SK-N-SH (cell line): ENCODE measurements around the gene POLN. TPM values are rescaled to one million over a fixed set of nuclear protein-coding genes. Genes with fewer than 3 reads are reported as not detected.

ENCODE experiments used
- CTCF ChIA-PET: fragments of 300-600, 350-600 bp; formaldehyde crosslinking; extraction: SDS; loops from one replicate; lab custom pipeline; 2021; lab: Yijun Ruan, JAX
- POLR2A ChIA-PET: fragments of 350-600 bp; sonication (Branson Sonifier 250); formaldehyde crosslinking; extraction: SDS; loops from one replicate; lab custom pipeline; 2020; ENCODE audit warnings: antibody characterized with exemption, inconsistent platforms; lab: Yijun Ruan, JAX
- DNase-seq: peaks from one replicate; pipeline ENCODE4 v3.0.0; 2012
- H2AFZ ChIP-seq: fragments of 200-600 bp; sonication (generic); 2 replicates; pipeline ENCODE4 v1.8.1; 2016; ENCODE audit warnings: antibody characterized with exemption, mild to moderate bottlenecking, low read depth
- H3F3A ChIP-seq: fragments of 200-600 bp; sonication (generic); replicated peaks from 2 replicates; pipeline ENCODE3; 2016; ENCODE audit warnings: antibody characterized with exemption, mild to moderate bottlenecking; ENCODE audit not compliant: insufficient read depth
- H3K27ac ChIP-seq, 2 experiments: fragments of 200-500 bp in 1 of 2; fragments of 200-600 bp in 1 of 2; sonication (Bioruptor generic) in 1 of 2; sonication (generic), shearing (Covaris generic) in 1 of 2; 2 replicates each; pipeline versions ENCODE4 v1.5.1 to v1.6.1; 2014 to 2016; ENCODE audit warnings: low read depth in 2 of 2, inconsistent platforms in 1 of 2, low read length in 1 of 2, mild to moderate bottlenecking in 1 of 2, mixed read lengths in 1 of 2
- H3K27me3 ChIP-seq: fragments of 200-600 bp; sonication (generic), shearing (Covaris generic); 2 replicates; pipeline ENCODE4 v1.6.1; 2016; ENCODE audit warnings: mixed run types; ENCODE audit not compliant: insufficient read depth
- H3K36me3 ChIP-seq, 2 experiments: fragments of 200-500 bp in 1 of 2; fragments of 200-600 bp in 1 of 2; sonication (Bioruptor generic) in 1 of 2; sonication (generic) in 1 of 2; replicated peaks in 1 of 2; 2 replicates each; pipeline versions ENCODE3 to v1.5.1; 2014 to 2016; ENCODE audit warnings: low read length in 1 of 2, mild to moderate bottlenecking in 1 of 2; ENCODE audit not compliant: insufficient read depth in 2 of 2, control insufficient read depth in 1 of 2
- H3K4me1 ChIP-seq, 2 experiments: fragments of 200-500 bp in 1 of 2; fragments of 200-600 bp in 1 of 2; sonication (Bioruptor generic) in 1 of 2; sonication (generic), shearing (Covaris generic) in 1 of 2; 2 replicates each; pipeline versions ENCODE4 v1.5.1 to v1.6.1; 2014 to 2016; ENCODE audit warnings: low read depth in 1 of 2, low read length in 1 of 2, mixed run types in 1 of 2; ENCODE audit not compliant: insufficient read depth in 2 of 2, control insufficient read depth in 1 of 2
- H3K4me2 ChIP-seq: fragments of 200-600 bp; sonication (generic), shearing (Covaris generic); 2 replicates; pipeline ENCODE4 v1.6.1; 2017; ENCODE audit warnings: mixed run types
- H3K4me3 ChIP-seq, 2 experiments: fragments of 200-500 bp in 1 of 2; fragments of 200-600 bp in 1 of 2; sonication (Bioruptor generic) in 1 of 2; sonication (generic), shearing (Covaris generic) in 1 of 2; 2 replicates each; pipeline versions ENCODE4 v1.5.1 to v1.8.1; 2014 to 2016; ENCODE audit warnings: low read depth in 2 of 2, inconsistent platforms in 1 of 2, low read length in 1 of 2, mild to moderate bottlenecking in 1 of 2, mixed read lengths in 1 of 2, moderate library complexity in 1 of 2
- H3K79me2 ChIP-seq: fragments of 200-600 bp; sonication (generic); 2 replicates; pipeline ENCODE4 v1.8.1; 2017; ENCODE audit warnings: mild to moderate bottlenecking; ENCODE audit not compliant: insufficient read depth
- H3K9ac ChIP-seq: fragments of 200-600 bp; sonication (generic); 2 replicates; pipeline ENCODE4 v1.6.1; 2017; ENCODE audit warnings: mixed run types
- H3K9me2 ChIP-seq: fragments of 200-600 bp; sonication (generic); 2 replicates; pipeline ENCODE4 v1.6.1; 2017; ENCODE audit warnings: mixed run types
- H3K9me3 ChIP-seq: fragments of 200-600 bp; sonication (generic); 2 replicates; pipeline ENCODE4 v1.6.1; 2017; ENCODE audit warnings: mixed run types, mild to moderate bottlenecking, moderate library complexity
- H4K20me1 ChIP-seq: fragments of 200-600 bp; sonication (generic); 2 replicates; pipeline ENCODE4 v1.6.1; 2017; ENCODE audit warnings: mild to moderate bottlenecking, mixed run types; ENCODE audit not compliant: insufficient read depth
- CHD2 ChIP-seq: fragments of 150-350 bp; IDR thresholded peaks from 2 replicates; pipeline ENCODE4 v1.6.1; 2018; ENCODE audit warnings: low read length; ENCODE audit not compliant: partially characterized antibody
- CTCF ChIP-seq: fragments of 200-600 bp; sonication (generic); IDR thresholded peaks from 2 replicates; pipeline ENCODE4 v1.6.1; 2017; ENCODE audit warnings: antibody characterized with exemption, mild to moderate bottlenecking, moderate library complexity
- EZH2phosphoT487 ChIP-seq: fragments of 200-600 bp; sonication (generic); IDR thresholded peaks from 2 replicates; pipeline ENCODE4 v1.6.1; 2017; ENCODE audit warnings: low read depth, mixed run types, mild to moderate bottlenecking, antibody characterized with exemption, moderate library complexity, borderline replicate concordance
- FOSL2 ChIP-seq: IDR thresholded peaks from 2 replicates; pipeline ENCODE4 v1.4.0; 2012; ENCODE audit warnings: low read depth, mild to moderate bottlenecking, moderate library complexity, borderline replicate concordance
- FOXJ3 ChIP-seq: sonication (generic); formaldehyde crosslinking; IDR thresholded peaks from 2 replicates; pipeline ENCODE4 v1.5.1; 2020; ENCODE audit warnings: mild to moderate bottlenecking, missing genetic modification reagents
- GABPA ChIP-seq: IDR thresholded peaks from 2 replicates; pipeline ENCODE4 v1.4.0; 2012; ENCODE audit warnings: low read depth, mild to moderate bottlenecking
- JUND ChIP-seq: IDR thresholded peaks from 2 replicates; pipeline ENCODE4 v1.4.0; 2012
- MAX ChIP-seq: IDR thresholded peaks from 2 replicates; pipeline ENCODE4 v1.4.0; 2012; ENCODE audit warnings: low read depth
- MXI1 ChIP-seq: IDR thresholded peaks from 2 replicates; pipeline ENCODE4 v1.6.1; 2012; ENCODE audit warnings: mild to moderate bottlenecking, low read depth, low read length, improper control_type of control experiment
- RAD21 ChIP-seq: IDR thresholded peaks from 2 replicates; pipeline ENCODE4 v1.6.1; 2012; ENCODE audit warnings: mild to moderate bottlenecking, low read length
- RCOR1 ChIP-seq: fragments of 150-350 bp; IDR thresholded peaks from 2 replicates; pipeline ENCODE4 v1.6.1; 2017; ENCODE audit warnings: antibody characterized with exemption, low read length
- REST ChIP-seq: IDR thresholded peaks from 2 replicates; pipeline ENCODE4 v1.6.1; 2012; ENCODE audit warnings: mild to moderate bottlenecking, low read depth, low read length, moderate library complexity
- RXRA ChIP-seq: IDR thresholded peaks from 2 replicates; pipeline ENCODE4 v1.4.0; 2012; ENCODE audit warnings: low read depth, mild to moderate bottlenecking, borderline replicate concordance
- SIN3A ChIP-seq: IDR thresholded peaks from 2 replicates; pipeline ENCODE4 v1.6.1; 2012; ENCODE audit warnings: low read depth, mild to moderate bottlenecking, low read length, moderate library complexity, borderline replicate concordance
- SMC3 ChIP-seq: IDR thresholded peaks from 2 replicates; pipeline ENCODE4 v1.6.1; 2012; ENCODE audit warnings: low read depth, low read length, improper control_type of control experiment
- TAF1 ChIP-seq: IDR thresholded peaks from 2 replicates; pipeline ENCODE4 v1.6.1; 2012; ENCODE audit warnings: low read depth, mild to moderate bottlenecking, low read length, moderate library complexity, borderline replicate concordance
- USF1 ChIP-seq: IDR thresholded peaks from 2 replicates; pipeline ENCODE4 v1.4.0; 2012; ENCODE audit warnings: low read depth, borderline replicate concordance
- YY1 ChIP-seq: IDR thresholded peaks from 2 replicates; pipeline ENCODE4 v1.4.0; 2012; ENCODE audit warnings: low read depth, mild to moderate bottlenecking
- ZBTB33 ChIP-seq: IDR thresholded peaks from 2 replicates; pipeline ENCODE4 v1.4.0; 2012; ENCODE audit warnings: low read depth, borderline replicate concordance
- WGBS: methylation state at CpG from one replicate; pipeline ENCODE4 v1.1.6; 2017; ENCODE audit warnings: low lambda C conversion rate; 5-methylcytosine and 5-hydroxymethylcytosine counted together
- polyA plus RNA-seq, 3 experiments: library from polyadenylated mRNA; depleted of rRNA; stranded (reverse); fragments of >200 nt; gene quantifications; 2 replicates each; pipeline ENCODE4 v1.2.3, GENCODE V29; 2012

Gene POLN
- polyA plus RNA-seq, 1 of the 3 experiments (the other 2 are of a cell fraction) = 0.67 TPM

GRCh38 chr4:2270341-2271165, 28.6 kb upstream of the POLN start (continued):
- no peak for TF ChIP-seq ZBTB33
- no peak for TF ChIP-seq YY1
- no peak for TF ChIP-seq FOSL2
- no peak for TF ChIP-seq JUND
- TF ChIP-seq SMC3 = no peak
- no peak for TF ChIP-seq EZH2phosphoT487
- no peak for TF ChIP-seq USF1
- TF ChIP-seq RXRA = no peak
- TF ChIP-seq SIN3A = no peak
- TF ChIP-seq RAD21 = no peak

- H3K9ac ChIP-seq = no peak overlapping the region
- no peak overlapping the region for H2AFZ ChIP-seq
- no peaks in the 10 kb centered on the region for H3K79me2 ChIP-seq
- DNase-seq = no peak
- WGBS = 75% methylated on average over 8 of the region's 12 CpGs
- H3K27ac ChIP-seq = no peak overlapping the region
- H3F3A ChIP-seq = no peaks in the 10 kb centered on the region
- H3K27me3 ChIP-seq = no peaks in the 10 kb centered on the region
- ChIA-PET CTCF (no interaction called here), POLR2A (no interaction called here)
- no peaks in the 10 kb centered on the region for H3K9me2 ChIP-seq
- no peaks in the 10 kb centered on the region for H3K9me3 ChIP-seq
- H4K20me1 ChIP-seq = no peaks in the 10 kb centered on the region
- H3K36me3 ChIP-seq = no peaks in the 10 kb centered on the region
- H3K4me3 ChIP-seq = no peak overlapping the region
- H3K4me2 ChIP-seq = no peak overlapping the region
- H3K4me1 ChIP-seq = peaks cover 0 to 50% of the 10 kb centered on the region in 2 experiments; a peak in 1 of 4 replicates
- TF ChIP-seq FOSL2 (no peak), CHD2 (no peak), EZH2phosphoT487 (no peak), ZBTB33 (no peak), REST (no peak), GABPA (no peak), CTCF (no peak), TAF1 (no peak), MAX (no peak), MXI1 (no peak), FOXJ3 (CRISPR knock-in tag) (no peak), RCOR1 (no peak)
These were observed 27.8 kb upstream of the POLN start for GRCh38 chr4:2269618-2270163.
